GM10847 (cell line): ENCODE data around the gene SNED1.

Source experiments
- POLR2A ChIP-seq: IDR thresholded peaks from 2 replicates; pipeline ENCODE4 v1.6.1; 2011; ENCODE audit not compliant: insufficient read length; ENCODE audit errors: extremely low read depth

Gene SNED1

GRCh38 chr2:241001413-241002274 lies 3.2 kb downstream of the SNED1 start:
- no peak for TF ChIP-seq POLR2A

- TF ChIP-seq POLR2A: no peak
These were observed 4.0 kb downstream of the SNED1 start for GRCh38 chr2:241002275-241003046.

GRCh38 chr2:241003047-241003360 lies 4.6 kb downstream of the SNED1 start:
- TF ChIP-seq POLR2A: no peak

GRCh38 chr2:241003369-241003768 lies 5.0 kb downstream of the SNED1 start:
- no peak for TF ChIP-seq POLR2A

- TF ChIP-seq POLR2A: no peak
These were observed 5.6 kb downstream of the SNED1 start for GRCh38 chr2:241003830-241004564.

GRCh38 chr2:241005569-241005968 lies 7.2 kb downstream of the SNED1 start:
- no peak for TF ChIP-seq POLR2A

- no peak for TF ChIP-seq POLR2A
These were observed 8.0 kb downstream of the SNED1 start for GRCh38 chr2:241006412-241006811.

GRCh38 chr2:241007111-241007510 lies 8.7 kb downstream of the SNED1 start:
- TF ChIP-seq POLR2A: no peak

- no peak for TF ChIP-seq POLR2A
These were observed 9.7 kb downstream of the SNED1 start for GRCh38 chr2:241007880-241008710.

GRCh38 chr2:241008711-241009121 lies 10.3 kb downstream of the SNED1 start:
- no peak for TF ChIP-seq POLR2A

- no peak for TF ChIP-seq POLR2A
These were observed 10.8 kb downstream of the SNED1 start for GRCh38 chr2:241009191-241009590.

- TF ChIP-seq POLR2A: no peak
These were observed 11.4 kb downstream of the SNED1 start for GRCh38 chr2:241009601-241010530.

GRCh38 chr2:241010531-241011295 lies 12.3 kb downstream of the SNED1 start:
- no peak for TF ChIP-seq POLR2A
